Neural crest cell (in vitro differentiated cells): ENCODE data around the gene KCTD15. TPM values are rescaled to one million over a fixed set of nuclear protein-coding genes. Genes with fewer than 3 reads are reported as not detected.

ENCODE experiments used
- DNase-seq: peaks from one replicate; pipeline ENCODE4 v3.0.0; 2021; ENCODE audit warnings: low read depth, mixed read lengths, low spot score
- H3K27ac Mint-ChIP-seq: one replicate; pipeline ENCODE4 v1.8.0; 2021; ENCODE audit warnings: mild to moderate bottlenecking, mixed read lengths; ENCODE audit not compliant: unreplicated experiment
- H3K27me3 Mint-ChIP-seq: 2 replicates; pipeline ENCODE4 v1.8.0; 2021; ENCODE audit warnings: low read depth, mild to moderate bottlenecking, mixed read lengths
- H3K36me3 Mint-ChIP-seq: 2 replicates; pipeline ENCODE4 v1.8.0; 2021; ENCODE audit warnings: low read depth, mild to moderate bottlenecking, mixed read lengths
- H3K4me1 Mint-ChIP-seq: 2 replicates; pipeline ENCODE4 v1.8.0; 2021; ENCODE audit warnings: mixed read lengths
- H3K4me3 Mint-ChIP-seq: one replicate; pipeline ENCODE4 v1.8.0; 2021; ENCODE audit warnings: mild to moderate bottlenecking, mixed read lengths
- H3K9me3 Mint-ChIP-seq: 2 replicates; pipeline ENCODE4 v1.8.0; 2021; ENCODE audit warnings: mixed read lengths
- CTCF ChIP-seq: fragments of 200-600 bp; sonication (generic); conservative IDR thresholded peaks from 2 replicates; pipeline ENCODE4 v1.5.0; 2021; ENCODE audit warnings: antibody characterized with exemption, mild to moderate bottlenecking
- total RNA-seq: library from RNA; stranded (reverse); gene quantifications from 2 replicates; pipeline ENCODE4 v1.2.1, GENCODE V29; 2021

KCTD15 gene
- total RNA-seq, 1 donor from 2014 or later, result 58.3 TPM

GRCh38 chr19:33861950-33862349 lies 65.3 kb downstream of the KCTD15 start:
- no peak for TF ChIP-seq CTCF
- H3K4me1 Mint-ChIP-seq, result no peaks in the 10 kb centered on the region
- H3K36me3 Mint-ChIP-seq, result no peaks in the 10 kb centered on the region

GRCh38 chr19:33862981-33863380 lies 66.3 kb downstream of the KCTD15 start:
- H3K9me3 Mint-ChIP-seq, result no peaks in the 10 kb centered on the region
- no peaks in the 10 kb centered on the region for H3K36me3 Mint-ChIP-seq
- TF ChIP-seq CTCF, result no peak
- H3K4me3 Mint-ChIP-seq, result no peak overlapping the region
- peaks cover 5% of the 10 kb centered on the region for H3K4me1 Mint-ChIP-seq
- no peak for DNase-seq
- peaks cover 2% of the 10 kb centered on the region for H3K27me3 Mint-ChIP-seq
- H3K27ac Mint-ChIP-seq, result no peak overlapping the region

More at GRCh38 chr19:33861950-33862349, 65.3 kb downstream of the KCTD15 start:
- Mint-ChIP-seq H3K27me3 (peaks cover 3% of the 10 kb centered on the region), H3K9me3 (no peaks in the 10 kb centered on the region), H3K4me3 (no peak overlapping the region), H3K27ac (no peak overlapping the region)
- no peak for DNase-seq

- Mint-ChIP-seq H3K27ac (no peak overlapping the region), H3K4me1 (peaks cover 9% of the 10 kb centered on the region), H3K27me3 (peaks cover 1% of the 10 kb centered on the region), H3K4me3 (no peak overlapping the region), H3K9me3 (no peaks in the 10 kb centered on the region), H3K36me3 (no peaks in the 10 kb centered on the region)
- TF ChIP-seq CTCF, result no peak
- no peak for DNase-seq
Measured at GRCh38 chr19:33863436-33863835, 66.8 kb downstream of the KCTD15 start.

- TF ChIP-seq CTCF, result no peak
- peaks cover 2% of the 10 kb centered on the region for H3K27me3 Mint-ChIP-seq
- H3K4me3 Mint-ChIP-seq, result no peak overlapping the region
- H3K4me1 Mint-ChIP-seq, result peaks cover 19% of the 10 kb centered on the region
- H3K9me3 Mint-ChIP-seq, result no peaks in the 10 kb centered on the region
- H3K27ac Mint-ChIP-seq, result no peak overlapping the region
- no peak for DNase-seq
- no peaks in the 10 kb centered on the region for H3K36me3 Mint-ChIP-seq
Measured at GRCh38 chr19:33864311-33864850, 67.7 kb downstream of the KCTD15 start.

- H3K36me3 Mint-ChIP-seq, result no peaks in the 10 kb centered on the region
- no peak overlapping the region for H3K4me3 Mint-ChIP-seq
- H3K9me3 Mint-ChIP-seq, result no peaks in the 10 kb centered on the region
- TF ChIP-seq CTCF, result no peak
- no peak for DNase-seq
- H3K4me1 Mint-ChIP-seq, result peaks cover 20% of the 10 kb centered on the region
- H3K27ac Mint-ChIP-seq, result no peak overlapping the region
- peaks cover 2% of the 10 kb centered on the region for H3K27me3 Mint-ChIP-seq
Measured at GRCh38 chr19:33865306-33865705, 68.6 kb downstream of the KCTD15 start.

Other genes starting within 250 kb of the KCTD15 start
- 0.52 and 0.96 TPM in 2 replicates for gene CHST8, start 174.9 kb upstream of the KCTD15 start, total RNA-seq